ENCODE measurements around the gene CDS1.

The CDS1 gene

GRCh38 chr4:84611531-84611930 lies 28.6 kb downstream of the CDS1 start:
- TF ChIP-seq CTCF (IDR thresholded peaks at IDR 0.05; ENCODE audit: extremely low read depth, missing control alignments): no peak
- no peak for DNase-seq (ENCODE audit: low spot score)

- TF ChIP-seq CTCF (IDR thresholded peaks at IDR 0.05; ENCODE audit: extremely low read depth, missing control alignments): no peak
- DNase-seq (ENCODE audit: low spot score): no peak
Measured at GRCh38 chr4:84614891-84615290, 32.0 kb downstream of the CDS1 start.

GRCh38 chr4:84615355-84615754 lies 32.4 kb downstream of the CDS1 start:
- no peak for TF ChIP-seq CTCF (IDR thresholded peaks at IDR 0.05; ENCODE audit: extremely low read depth, missing control alignments)
- DNase-seq (ENCODE audit: low spot score): no peak

GRCh38 chr4:84622959-84623358 lies 40.0 kb downstream of the CDS1 start:
- TF ChIP-seq CTCF (IDR thresholded peaks at IDR 0.05; ENCODE audit: extremely low read depth, missing control alignments): no peak

GRCh38 chr4:84623661-84624060 lies 40.7 kb downstream of the CDS1 start:
- no peak for TF ChIP-seq CTCF (IDR thresholded peaks at IDR 0.05; ENCODE audit: extremely low read depth, missing control alignments)
- no peak for DNase-seq (ENCODE audit: low spot score)

More at GRCh38 chr4:84622959-84623358, 40.0 kb downstream of the CDS1 start:
- no peak for DNase-seq (ENCODE audit: low spot score)

- no peak for DNase-seq (ENCODE audit: low spot score)
- TF ChIP-seq CTCF (IDR thresholded peaks at IDR 0.05; ENCODE audit: extremely low read depth, missing control alignments): no peak
Measured at GRCh38 chr4:84626673-84627072, 43.7 kb downstream of the CDS1 start.

- TF ChIP-seq CTCF (IDR thresholded peaks at IDR 0.05; ENCODE audit: extremely low read depth, missing control alignments): no peak
- DNase-seq (ENCODE audit: low spot score): no peak
Measured at GRCh38 chr4:84631573-84631972, 48.6 kb downstream of the CDS1 start.

All from GM20000 (cell line).